Measurements from ENCODE around the gene TUSC2.

Gene TUSC2

GRCh38 chr3:50302095-50303012 is 25.7 kb downstream of the TUSC2 start:
- DNase-seq (ENCODE audit: low spot score) = no peak
- TF ChIP-seq, protein P1, sequence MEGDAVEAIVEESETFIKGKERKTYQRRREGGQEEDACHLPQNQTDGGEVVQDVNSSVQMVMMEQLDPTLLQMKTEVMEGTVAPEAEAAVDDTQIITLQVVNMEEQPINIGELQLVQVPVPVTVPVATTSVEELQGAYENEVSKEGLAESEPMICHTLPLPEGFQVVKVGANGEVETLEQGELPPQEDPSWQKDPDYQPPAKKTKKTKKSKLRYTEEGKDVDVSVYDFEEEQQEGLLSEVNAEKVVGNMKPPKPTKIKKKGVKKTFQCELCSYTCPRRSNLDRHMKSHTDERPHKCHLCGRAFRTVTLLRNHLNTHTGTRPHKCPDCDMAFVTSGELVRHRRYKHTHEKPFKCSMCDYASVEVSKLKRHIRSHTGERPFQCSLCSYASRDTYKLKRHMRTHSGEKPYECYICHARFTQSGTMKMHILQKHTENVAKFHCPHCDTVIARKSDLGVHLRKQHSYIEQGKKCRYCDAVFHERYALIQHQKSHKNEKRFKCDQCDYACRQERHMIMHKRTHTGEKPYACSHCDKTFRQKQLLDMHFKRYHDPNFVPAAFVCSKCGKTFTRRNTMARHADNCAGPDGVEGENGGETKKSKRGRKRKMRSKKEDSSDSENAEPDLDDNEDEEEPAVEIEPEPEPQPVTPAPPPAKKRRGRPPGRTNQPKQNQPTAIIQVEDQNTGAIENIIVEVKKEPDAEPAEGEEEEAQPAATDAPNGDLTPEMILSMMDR (IDR thresholded peaks at IDR 0.05; ENCODE audit: extremely low read depth, missing control alignments) = no peak

GRCh38 chr3:50300681-50301254 is 27.3 kb downstream of the TUSC2 start:
- TF ChIP-seq, protein P1 (IDR thresholded peaks at IDR 0.05; ENCODE audit: extremely low read depth, missing control alignments) = no peak
- DNase-seq (ENCODE audit: low spot score) = no peak

DNA sequence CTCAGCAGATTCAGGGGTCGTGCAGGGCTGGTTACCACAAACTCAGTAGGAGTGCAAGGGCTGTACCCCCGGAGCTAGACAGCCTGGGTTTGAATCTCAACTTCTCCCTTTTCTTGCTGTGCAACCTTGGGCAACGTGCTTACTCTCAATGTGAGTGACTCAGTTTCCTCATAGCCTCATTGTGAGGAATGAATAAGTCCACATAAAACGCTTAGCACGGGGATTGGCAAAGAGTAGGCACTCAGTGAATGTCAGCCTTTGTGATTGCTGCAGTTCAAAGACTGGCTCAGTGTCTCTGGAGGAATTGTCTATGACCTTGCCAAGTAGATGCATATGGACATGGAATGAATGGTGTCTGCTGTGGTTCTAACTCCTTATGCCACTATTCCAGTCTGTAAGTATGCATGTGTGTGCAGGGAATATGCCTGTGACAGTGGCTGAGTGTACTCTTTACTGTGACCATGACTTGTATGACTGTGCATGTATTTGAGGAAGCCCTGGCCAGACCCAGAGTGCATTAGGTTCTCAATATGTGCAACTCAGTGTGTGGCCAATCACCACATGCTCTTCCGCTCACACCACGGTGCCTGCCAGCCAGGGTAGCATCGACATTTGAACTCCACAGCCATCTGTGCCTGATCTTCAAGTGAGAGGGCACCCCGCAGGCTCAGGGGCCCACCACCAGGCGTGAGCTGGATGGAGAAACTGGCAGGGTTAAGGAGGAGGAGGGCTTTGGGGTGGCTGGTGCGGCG is 27.9 kb downstream of the TUSC2 start:
- TF ChIP-seq, protein P1 (IDR thresholded peaks at IDR 0.05; ENCODE audit: extremely low read depth, missing control alignments) = no peak
- DNase-seq (ENCODE audit: low spot score) = no peak

- no peak for DNase-seq (ENCODE audit: low spot score)
- TF ChIP-seq, protein P1 (IDR thresholded peaks at IDR 0.05; ENCODE audit: extremely low read depth, missing control alignments) = no peak
Measured at GRCh38 chr3:50299638-50299928, 28.4 kb downstream of the TUSC2 start.

GRCh38 chr3:50298836-50299637 is 29.0 kb downstream of the TUSC2 start, which contains the start of the genes HYAL3 and NAA80:
Gene HYAL3, minus strand, starts transcription at chr3:50299405. Its CDS starts 3,803 bp downstream, at chr3:50295602.
Gene NAA80, minus strand, starts transcription at chr3:50299405. Its CDS starts 1,942 bp downstream, at chr3:50297463.
- TF ChIP-seq, protein P1 (IDR thresholded peaks at IDR 0.05; ENCODE audit: extremely low read depth, missing control alignments) = no peak
- peak; percentile 98 for DNase-seq (ENCODE audit: low spot score)

DNA sequence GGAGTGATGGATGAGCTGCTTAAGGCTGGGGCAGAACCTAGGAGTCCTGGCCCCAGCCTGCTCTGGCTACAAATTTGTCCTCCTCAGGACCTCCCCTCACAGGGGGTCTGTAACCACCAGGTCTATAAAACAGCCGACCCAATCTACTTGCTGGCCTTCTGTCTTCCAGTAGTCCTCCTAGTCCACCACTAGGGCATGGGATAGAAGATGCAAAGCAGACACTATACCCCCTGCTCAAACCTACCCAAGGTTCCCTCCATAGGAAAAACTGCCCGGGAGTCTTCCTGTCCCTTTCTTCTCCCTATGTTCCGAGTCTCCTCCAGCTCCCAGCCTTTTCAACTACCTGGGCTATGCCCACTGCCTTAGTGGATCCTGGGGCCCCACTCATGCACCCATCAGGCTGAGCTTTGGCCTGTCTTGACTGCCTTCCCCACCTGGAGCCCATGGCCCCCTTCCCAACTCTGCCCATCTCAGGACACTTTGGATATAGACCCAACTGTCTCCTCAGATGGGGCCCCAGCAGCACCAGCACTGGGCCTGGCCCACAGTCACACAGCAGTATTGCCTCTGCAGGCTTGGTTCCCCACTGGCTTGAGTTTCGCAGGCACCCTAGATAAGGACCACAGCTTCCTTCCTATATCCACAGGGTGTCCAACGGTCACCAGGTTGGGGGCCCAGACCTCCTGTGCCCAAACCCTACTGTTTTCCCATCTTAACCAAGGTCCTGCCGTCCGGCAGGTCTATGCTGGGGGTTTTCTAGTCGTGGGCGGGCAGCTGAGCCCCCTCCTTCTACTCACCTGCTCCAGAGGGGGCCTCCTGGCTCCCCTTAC is 29.9 kb downstream of the TUSC2 start:
- no peak for DNase-seq (ENCODE audit: low spot score)
- TF ChIP-seq, protein P1 (IDR thresholded peaks at IDR 0.05; ENCODE audit: extremely low read depth, missing control alignments) = no peak

All from GM20000 (cell line).